ENCODE data around the gene RAD51B.

DNA sequence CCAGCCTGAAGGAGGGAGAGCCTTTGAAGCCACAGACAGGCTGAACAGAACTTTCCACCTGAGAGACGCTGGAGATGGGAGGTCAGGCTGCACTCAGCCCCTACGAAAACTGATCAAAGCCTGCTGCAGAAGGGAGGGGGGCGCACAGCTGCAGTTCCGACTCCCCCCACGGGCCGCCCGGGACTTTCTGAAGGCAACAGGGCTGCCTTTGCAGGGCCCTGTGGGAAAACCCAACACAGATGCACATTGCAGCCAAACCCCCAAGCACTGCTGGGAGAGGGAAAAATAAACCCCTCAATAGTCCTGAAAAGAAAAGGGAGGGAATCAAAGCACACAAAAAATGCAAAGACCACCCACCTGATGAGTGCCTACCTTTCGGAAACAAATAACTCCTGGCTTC lies 682.7 kb downstream of the RAD51B start:
- TF ChIP-seq, protein P1, sequence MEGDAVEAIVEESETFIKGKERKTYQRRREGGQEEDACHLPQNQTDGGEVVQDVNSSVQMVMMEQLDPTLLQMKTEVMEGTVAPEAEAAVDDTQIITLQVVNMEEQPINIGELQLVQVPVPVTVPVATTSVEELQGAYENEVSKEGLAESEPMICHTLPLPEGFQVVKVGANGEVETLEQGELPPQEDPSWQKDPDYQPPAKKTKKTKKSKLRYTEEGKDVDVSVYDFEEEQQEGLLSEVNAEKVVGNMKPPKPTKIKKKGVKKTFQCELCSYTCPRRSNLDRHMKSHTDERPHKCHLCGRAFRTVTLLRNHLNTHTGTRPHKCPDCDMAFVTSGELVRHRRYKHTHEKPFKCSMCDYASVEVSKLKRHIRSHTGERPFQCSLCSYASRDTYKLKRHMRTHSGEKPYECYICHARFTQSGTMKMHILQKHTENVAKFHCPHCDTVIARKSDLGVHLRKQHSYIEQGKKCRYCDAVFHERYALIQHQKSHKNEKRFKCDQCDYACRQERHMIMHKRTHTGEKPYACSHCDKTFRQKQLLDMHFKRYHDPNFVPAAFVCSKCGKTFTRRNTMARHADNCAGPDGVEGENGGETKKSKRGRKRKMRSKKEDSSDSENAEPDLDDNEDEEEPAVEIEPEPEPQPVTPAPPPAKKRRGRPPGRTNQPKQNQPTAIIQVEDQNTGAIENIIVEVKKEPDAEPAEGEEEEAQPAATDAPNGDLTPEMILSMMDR (conservative IDR thresholded peaks at IDR 0.05; ENCODE audit: low read depth, low read length) = no peak
- no peak for TF ChIP-seq EZH2 (IDR thresholded peaks at IDR 0.05; ENCODE audit: low read length, unreplicated experiment)
- no peak for TF ChIP-seq EZH2phosphoT487 (IDR thresholded peaks at IDR 0.05; ENCODE audit: borderline replicate concordance, low read length)

All from PC-3 (cell line).